A673 (cell line): ENCODE data around the gene HEMGN. TPM values are rescaled to one million over a fixed set of nuclear protein-coding genes. Genes with fewer than 3 reads are reported as not detected.

Source experiments
- BruUV-seq: library from RNA; stranded (reverse); fragments of 400-500 nt; replicated peaks from 2 replicates; lab custom pipeline; 2021; lab: Mats Ljungman, UMichigan
- CTCF ChIA-PET: fragments of 300-600 bp; sonication (Branson Sonifier 250); formaldehyde crosslinking; loops from one replicate; lab custom pipeline; 2022; ENCODE audit warnings: antibody characterized with exemption; lab: Charles Lee
- POLR2A ChIA-PET: fragments of 300-600 bp; sonication (Branson Sonifier 250); formaldehyde crosslinking; loops from one replicate; lab custom pipeline; 2022; ENCODE audit warnings: antibody characterized with exemption; ENCODE audit not compliant: low non-redundant PET; lab: Charles Lee
- DNase-seq: peaks from one replicate; pipeline ENCODE4 v3.0.0-alpha.2; 2015; ENCODE audit warnings: low spot score
- H3K27ac ChIP-seq: fragments of 200-600 bp; sonication (generic); 2 replicates; pipeline ENCODE4 v1.5.1; 2016; ENCODE audit warnings: mixed run types, low read depth, mild to moderate bottlenecking, mixed read lengths, antibody characterized with exemption, low read length; ENCODE audit not compliant: poor library complexity, severe bottlenecking
- H3K27me3 ChIP-seq: fragments of 200-600 bp; sonication (generic); replicated peaks from 2 replicates; pipeline ENCODE4 v1.6.1; 2017; ENCODE audit warnings: mixed run types, low read depth, mild to moderate bottlenecking, mixed read lengths, antibody characterized with exemption, low read length; ENCODE audit not compliant: insufficient read depth, poor library complexity
- H3K36me3 ChIP-seq: fragments of 200-600 bp; sonication (generic); 2 replicates; pipeline ENCODE4 v1.6.1; 2016; ENCODE audit warnings: mixed run types, mild to moderate bottlenecking, mixed read lengths, antibody characterized with exemption, low read length; ENCODE audit not compliant: insufficient read depth, poor library complexity, severe bottlenecking
- H3K4me1 ChIP-seq: fragments of 200-600 bp; sonication (generic); 2 replicates; pipeline ENCODE4 v1.6.1; 2017; ENCODE audit warnings: mixed run types, mild to moderate bottlenecking, mixed read lengths, antibody characterized with exemption, low read length; ENCODE audit not compliant: insufficient read depth, poor library complexity, severe bottlenecking
- H3K4me3 ChIP-seq: fragments of 200-600 bp; sonication (generic); 2 replicates; pipeline ENCODE4 v1.5.1; 2016; ENCODE audit warnings: low read depth, mixed run types, mild to moderate bottlenecking, mixed read lengths, low read length; ENCODE audit not compliant: poor library complexity, severe bottlenecking
- H3K9me3 ChIP-seq: fragments of 200-600 bp; sonication (generic); 2 replicates; pipeline ENCODE4 v1.6.1; 2016; ENCODE audit warnings: mixed run types, low read depth, mild to moderate bottlenecking, mixed read lengths, antibody characterized with exemption, low read length; ENCODE audit not compliant: poor library complexity, severe bottlenecking
- EZH2 ChIP-seq: fragments of 200-600 bp; sonication (generic); IDR thresholded peaks from 2 replicates; pipeline ENCODE4 v1.6.1; 2017; ENCODE audit warnings: borderline replicate concordance, low read depth, mild to moderate bottlenecking, mixed read lengths, antibody characterized with exemption, low read length; ENCODE audit not compliant: poor library complexity, severe bottlenecking
- intact Hi-C: fragments of 100-400 bp; cut with micrococcal nuclease; formaldehyde crosslinking; loops from one replicate; pipeline ENCODE4 v1.10.0; 2022; ENCODE audit not compliant: unreplicated experiment
- total RNA-seq: library from RNA; stranded (reverse); gene quantifications from 2 replicates; pipeline ENCODE4 v1.2.3, GENCODE V29; 2021
- TF ChIP-seq, protein P1 (sequence below): fragments of 300-800, 200-600 bp; sonication (generic); conservative IDR thresholded peaks from 2 replicates; pipeline ENCODE4 v1.5.1; 2017; ENCODE audit warnings: low read depth, mild to moderate bottlenecking, antibody characterized with exemption, low read length, moderate library complexity, mixed read lengths

The HEMGN gene
- total RNA-seq, 1 experiment from 2014 or later: not detected

DNA sequence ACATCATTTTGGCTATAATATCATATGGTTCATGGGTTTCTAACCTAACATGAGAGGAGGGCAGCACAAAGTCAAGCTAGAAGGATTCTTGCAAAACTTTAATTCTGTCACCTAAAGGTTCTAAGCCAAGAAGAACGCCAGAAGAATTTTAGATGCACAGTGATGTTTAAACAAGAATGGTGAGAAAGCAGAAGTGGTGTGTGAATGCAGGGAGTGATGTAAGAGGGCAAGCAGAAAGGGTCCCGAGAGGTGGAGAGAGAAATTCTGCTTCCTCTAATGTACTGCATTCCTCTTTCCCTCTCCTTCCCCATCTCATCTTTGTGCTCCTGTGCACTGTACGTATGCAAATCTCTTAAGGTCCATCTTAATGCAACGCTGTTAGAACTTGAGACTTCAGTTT lies 13.6 kb downstream of the HEMGN start:
- ChIA-PET CTCF (interaction anchor here (2.4 kb wide), 1 partner anchor 58 kb away, joined by 14 read pairs; the partner anchor contains the start of gene ANP32B), POLR2A (no interaction called here)
- intact Hi-C loops: no loop called here
- Histone ChIP-seq H3K27me3 (peaks cover 40% of the 10 kb centered on the region), H3K27ac (no peak overlapping the region), H3K36me3 (no peaks in the 10 kb centered on the region), H3K4me1 (peaks cover 7% of the 10 kb centered on the region), H3K9me3 (no peaks in the 10 kb centered on the region), H3K4me3 (no peak overlapping the region)
- BruUV-seq: no TSS peak
- DNase-seq: no peak
- TF ChIP-seq EZH2: no peak
- TF ChIP-seq, protein P1, sequence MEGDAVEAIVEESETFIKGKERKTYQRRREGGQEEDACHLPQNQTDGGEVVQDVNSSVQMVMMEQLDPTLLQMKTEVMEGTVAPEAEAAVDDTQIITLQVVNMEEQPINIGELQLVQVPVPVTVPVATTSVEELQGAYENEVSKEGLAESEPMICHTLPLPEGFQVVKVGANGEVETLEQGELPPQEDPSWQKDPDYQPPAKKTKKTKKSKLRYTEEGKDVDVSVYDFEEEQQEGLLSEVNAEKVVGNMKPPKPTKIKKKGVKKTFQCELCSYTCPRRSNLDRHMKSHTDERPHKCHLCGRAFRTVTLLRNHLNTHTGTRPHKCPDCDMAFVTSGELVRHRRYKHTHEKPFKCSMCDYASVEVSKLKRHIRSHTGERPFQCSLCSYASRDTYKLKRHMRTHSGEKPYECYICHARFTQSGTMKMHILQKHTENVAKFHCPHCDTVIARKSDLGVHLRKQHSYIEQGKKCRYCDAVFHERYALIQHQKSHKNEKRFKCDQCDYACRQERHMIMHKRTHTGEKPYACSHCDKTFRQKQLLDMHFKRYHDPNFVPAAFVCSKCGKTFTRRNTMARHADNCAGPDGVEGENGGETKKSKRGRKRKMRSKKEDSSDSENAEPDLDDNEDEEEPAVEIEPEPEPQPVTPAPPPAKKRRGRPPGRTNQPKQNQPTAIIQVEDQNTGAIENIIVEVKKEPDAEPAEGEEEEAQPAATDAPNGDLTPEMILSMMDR: no peak

DNA sequence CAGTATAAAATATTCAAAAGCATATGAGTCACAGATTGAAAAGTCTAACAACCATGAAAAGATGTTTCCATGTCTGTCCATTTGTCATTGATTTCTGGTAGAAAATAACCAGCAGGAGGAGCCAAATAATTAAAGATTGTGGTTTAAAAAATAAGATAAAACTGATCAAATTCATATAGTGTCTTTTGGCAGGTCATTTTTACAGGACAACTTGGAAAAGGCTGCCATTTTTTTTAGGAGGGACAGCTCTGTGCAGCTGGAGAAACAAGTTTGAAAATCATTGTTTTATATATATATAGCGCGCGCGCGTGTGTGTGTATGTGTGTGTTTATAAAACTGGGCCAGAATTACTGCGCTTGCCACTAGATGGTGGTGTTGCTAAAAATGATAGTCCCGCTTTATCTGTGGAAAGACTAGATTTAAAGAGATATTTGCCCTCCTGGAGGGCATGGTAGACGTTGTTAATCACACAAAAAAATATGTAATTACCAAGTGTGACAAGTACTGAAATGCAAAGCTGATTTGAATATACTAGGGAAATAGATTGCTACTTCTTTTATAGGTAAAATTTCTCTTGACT lies 14.4 kb downstream of the HEMGN start:
- peaks cover 32% of the 10 kb centered on the region for H3K27me3 ChIP-seq
- H3K36me3 ChIP-seq: no peaks in the 10 kb centered on the region
- peak overlapping the region; percentile 57 for H3K4me3 ChIP-seq
- DNase-seq: peak; percentile 90
- H3K27ac ChIP-seq: no peak overlapping the region
- TF ChIP-seq, protein P1: peak; percentile 89
- TF ChIP-seq EZH2: no peak
- BruUV-seq: no TSS peak
- CTCF ChIA-PET: interaction anchor here (0.7 to 2.6 kb wide), 4 partner anchors 59 to 340 kb away, joined by 3 to 19 read pairs (median 8); partner anchors contain the start of gene ANP32B
- intact Hi-C loops: loop anchor here (1.0 to 2.0 kb wide), 2 partner anchors 59 to 111 kb away; partner anchors contain the start of gene ANP32B
- POLR2A ChIA-PET: no interaction called here
- H3K9me3 ChIP-seq: no peaks in the 10 kb centered on the region
- peaks cover 7% of the 10 kb centered on the region for H3K4me1 ChIP-seq

GRCh38 chr9:97921959-97922724 lies 15.8 kb downstream of the HEMGN start, which contains the start of gene TRMO:
TSS of gene TRMO (minus strand) at chr9:97922500. CDS start at chr9:97922493, 7 bp downstream.
- BruUV-seq: no TSS peak
- no peak for TF ChIP-seq EZH2
- TF ChIP-seq, protein P1: peak; percentile 81

More at GRCh38 chr9:97921959-97922724, 15.8 kb downstream of the HEMGN start, which contains the start of gene TRMO:
- Histone ChIP-seq H3K27me3 (peaks cover 20% of the 10 kb centered on the region), H3K4me3 (peak within 1 kb of the TSS; percentile 57), H3K27ac (peak within 1 kb of the TSS; percentile 97), H3K4me1 (peaks cover 7% of the 10 kb centered on the region), H3K36me3 (no peaks in the 10 kb centered on the region), H3K9me3 (no peaks in the 10 kb centered on the region)
- POLR2A ChIA-PET: interaction anchor here (0.5 to 0.7 kb wide), 7 partner anchors 19 to 671 kb away, joined by 3 to 12 read pairs (median 6); partner anchors contain the start of gene NANS
- DNase-seq: peak; percentile 98
- CTCF ChIA-PET: interaction anchor here (0.6 to 2.6 kb wide), 7 partner anchors 10 to 344 kb away, joined by 3 to 19 read pairs (median 5); partner anchors contain the start of genes ANP32B and TBC1D2
- intact Hi-C loops: loop anchor here (1.0 to 2.0 kb wide), 2 partner anchors 61 to 341 kb away; partner anchors contain the start of gene ANP32B
